HG03469 (cell line): ENCODE results near the gene MRGPRX3.
A peak's percentile ranks its signal among the peaks of the same experiment; 100 is the strongest.
"Not testable (repeated sequence)": the region's sequence is repeated elsewhere in the genome, so short reads cannot be mapped to it uniquely, and the experiment has no call there.

Source experiments
- ATAC-seq: cut with Tn5 transposase; IDR thresholded peaks from one replicate; pipeline ENCODE4 v1.9.1; 2021; ENCODE audit warnings: mild to moderate bottlenecking, moderate library complexity, moderate number of reproducible peaks; ENCODE audit not compliant: unreplicated experiment

The MRGPRX3 gene

DNA sequence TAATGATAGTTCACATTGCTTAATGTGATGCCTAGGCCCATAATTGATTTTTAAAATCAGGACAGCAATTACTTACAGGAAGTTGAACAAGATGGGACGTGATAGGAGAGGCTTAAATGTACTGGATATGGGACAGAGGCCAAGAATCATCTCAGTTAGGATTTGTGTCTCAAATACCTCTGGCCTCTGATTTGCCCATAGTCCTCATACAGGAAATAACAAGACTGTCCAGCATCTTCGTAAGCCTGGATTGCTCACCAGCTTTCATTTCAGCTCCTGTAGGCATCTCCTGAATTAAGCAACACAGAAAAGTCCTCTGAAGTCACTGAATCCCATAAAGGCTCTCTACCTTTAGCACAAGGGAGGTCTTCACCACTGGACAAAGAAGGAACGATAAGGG, at the start of gene MRGPRX3:
MRGPRX3 (plus strand) TSS at position 231 of the 400 bp plus-strand sequence. CDS start 4,632 bp downstream, outside the sequence.
- ATAC-seq, result no peak

DNA sequence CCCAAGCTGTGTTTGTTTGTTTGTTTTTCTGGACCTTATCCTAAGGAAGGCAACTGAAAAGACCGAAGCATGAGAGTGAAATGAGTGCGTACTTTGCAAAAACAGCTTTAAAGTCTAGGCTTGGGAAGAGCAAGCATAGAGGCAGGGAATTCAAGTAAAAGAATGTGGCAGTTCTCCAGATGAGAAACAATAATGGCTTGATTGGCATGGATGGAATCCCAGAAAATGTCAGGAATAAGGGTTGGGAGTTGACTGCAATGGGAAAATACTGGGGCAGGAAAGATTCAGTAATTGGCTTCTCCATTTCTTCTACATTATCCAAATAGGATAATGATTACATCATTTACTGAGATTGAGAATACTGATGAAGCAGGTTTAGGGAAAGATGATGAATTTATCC, 44.0 kb upstream of the MRGPRX3 start:
- ATAC-seq, result no peak

DNA sequence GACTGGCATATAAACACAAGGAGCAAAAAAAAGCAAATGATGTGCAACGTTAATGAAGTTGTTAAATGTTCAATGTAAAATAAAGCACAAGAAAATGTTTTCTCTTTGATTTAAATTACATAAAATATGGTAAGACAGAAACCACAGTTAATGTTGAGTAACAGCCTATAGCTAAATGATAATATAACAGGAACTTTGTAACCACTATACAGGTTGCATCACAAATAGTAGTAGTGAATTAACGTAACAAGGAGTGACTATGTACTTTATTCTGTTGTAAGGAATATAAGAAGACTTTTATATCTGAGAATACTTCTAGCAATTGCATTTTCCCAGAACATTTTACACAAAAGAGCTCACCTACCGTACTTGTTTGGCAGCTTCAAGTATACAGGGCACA, 43.4 kb upstream of the MRGPRX3 start:
- ATAC-seq, result no peak

DNA sequence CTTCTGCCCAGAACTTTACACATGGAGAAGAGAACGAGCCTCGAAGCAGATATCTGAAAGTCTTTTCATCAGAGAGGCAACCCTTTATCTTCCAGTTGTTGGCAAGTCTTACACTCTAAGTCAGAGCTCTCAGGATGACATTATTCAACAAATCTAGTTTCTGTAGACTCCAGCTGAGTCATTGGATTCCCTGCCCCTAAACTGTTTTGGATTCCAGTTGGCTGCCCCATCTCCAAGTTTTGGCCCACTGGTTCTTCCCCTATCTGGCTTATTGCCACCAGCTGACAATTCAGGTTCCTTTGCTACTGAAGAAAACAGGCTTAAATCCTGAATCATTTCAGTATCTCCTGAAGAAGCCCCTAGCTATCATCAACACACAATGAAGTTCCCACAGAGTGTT, 40.6 kb upstream of the MRGPRX3 start:
- no peak for ATAC-seq

DNA sequence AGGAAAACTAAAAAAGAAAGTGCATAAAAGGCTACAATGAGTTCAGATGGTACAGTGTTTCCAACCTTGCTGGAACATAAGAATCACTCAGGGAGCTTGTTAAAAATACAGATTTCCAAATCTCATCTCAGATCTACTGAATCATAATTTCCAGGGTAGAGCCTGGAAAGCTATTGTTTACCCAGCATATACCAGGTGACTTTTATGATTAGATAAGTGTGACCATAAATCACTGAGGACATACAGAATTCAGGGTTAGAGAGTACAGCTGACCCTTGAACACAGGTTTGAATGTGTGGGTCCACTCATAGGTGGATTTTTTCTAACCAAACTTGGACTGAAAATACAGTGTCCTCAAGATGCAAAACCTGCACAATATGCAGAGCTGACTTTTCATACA, 38.4 kb upstream of the MRGPRX3 start:
- no peak for ATAC-seq

DNA sequence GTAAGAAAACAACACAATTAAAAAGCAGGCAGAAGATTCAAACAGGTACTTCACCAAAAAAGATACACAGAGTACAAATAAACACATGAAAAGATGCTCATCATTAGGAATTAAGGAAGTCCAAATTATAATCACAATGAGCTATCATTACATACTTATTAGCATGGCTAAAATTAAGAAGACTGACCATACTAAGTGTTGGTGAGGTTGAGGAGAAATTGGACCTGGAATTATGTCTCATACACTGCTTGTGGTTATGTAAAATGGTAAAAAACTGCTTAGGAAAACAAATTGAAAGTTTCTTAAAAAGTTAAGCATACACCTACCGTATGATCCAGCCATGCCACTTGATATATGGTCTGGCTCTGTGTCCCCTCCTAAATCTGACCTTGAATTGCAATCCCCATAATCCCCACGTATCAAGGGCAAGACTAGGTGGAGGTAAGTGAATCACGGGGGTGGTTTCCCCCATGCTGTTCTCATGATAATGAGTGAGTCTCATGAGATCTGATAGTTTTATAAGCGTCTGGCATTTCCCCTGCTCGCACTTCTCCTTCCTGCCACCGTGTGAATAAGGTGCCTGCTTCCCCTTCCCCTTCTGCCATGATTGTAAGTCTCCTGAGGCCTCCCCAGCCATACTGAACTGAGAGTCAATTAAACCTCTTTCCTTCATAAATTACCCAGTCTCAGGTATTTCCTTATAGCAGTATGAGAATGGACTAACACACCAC, 31.3 kb upstream of the MRGPRX3 start:
- ATAC-seq, result no peak

DNA sequence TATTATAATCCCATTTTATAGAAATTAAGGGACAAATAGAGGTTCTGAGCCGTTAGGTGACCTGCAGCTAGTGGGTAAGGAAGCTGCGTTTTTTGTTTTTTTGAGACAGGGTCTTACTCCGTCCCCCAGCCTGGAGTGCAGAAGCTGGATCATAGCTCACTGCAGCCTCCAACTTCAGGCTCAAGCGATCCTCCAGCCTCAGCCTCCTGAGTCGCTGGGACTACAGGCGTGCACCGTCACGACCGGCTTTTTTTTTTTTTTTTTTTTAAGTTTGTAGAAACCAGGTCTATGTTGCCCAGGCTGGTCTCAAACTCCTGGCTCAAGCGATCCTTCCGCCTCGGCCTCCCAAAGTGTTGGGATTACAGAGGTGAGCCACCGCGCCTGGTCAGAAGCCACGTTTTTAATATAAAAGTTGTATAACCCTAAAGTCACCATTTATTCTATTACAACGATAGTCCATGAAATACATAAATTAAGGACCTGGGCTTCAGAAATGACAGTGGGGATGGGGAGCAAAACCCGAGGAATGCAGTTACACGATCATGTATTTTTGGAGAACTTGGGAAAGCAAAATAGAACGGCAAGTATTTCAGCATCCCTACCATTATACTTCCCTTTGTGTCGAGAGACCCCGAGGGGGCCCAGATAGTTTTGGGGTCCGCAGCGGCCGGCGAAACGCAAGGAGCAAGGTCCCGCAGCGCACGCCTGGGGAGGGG, 27.1 kb upstream of the MRGPRX3 start:
- no peak for ATAC-seq

DNA sequence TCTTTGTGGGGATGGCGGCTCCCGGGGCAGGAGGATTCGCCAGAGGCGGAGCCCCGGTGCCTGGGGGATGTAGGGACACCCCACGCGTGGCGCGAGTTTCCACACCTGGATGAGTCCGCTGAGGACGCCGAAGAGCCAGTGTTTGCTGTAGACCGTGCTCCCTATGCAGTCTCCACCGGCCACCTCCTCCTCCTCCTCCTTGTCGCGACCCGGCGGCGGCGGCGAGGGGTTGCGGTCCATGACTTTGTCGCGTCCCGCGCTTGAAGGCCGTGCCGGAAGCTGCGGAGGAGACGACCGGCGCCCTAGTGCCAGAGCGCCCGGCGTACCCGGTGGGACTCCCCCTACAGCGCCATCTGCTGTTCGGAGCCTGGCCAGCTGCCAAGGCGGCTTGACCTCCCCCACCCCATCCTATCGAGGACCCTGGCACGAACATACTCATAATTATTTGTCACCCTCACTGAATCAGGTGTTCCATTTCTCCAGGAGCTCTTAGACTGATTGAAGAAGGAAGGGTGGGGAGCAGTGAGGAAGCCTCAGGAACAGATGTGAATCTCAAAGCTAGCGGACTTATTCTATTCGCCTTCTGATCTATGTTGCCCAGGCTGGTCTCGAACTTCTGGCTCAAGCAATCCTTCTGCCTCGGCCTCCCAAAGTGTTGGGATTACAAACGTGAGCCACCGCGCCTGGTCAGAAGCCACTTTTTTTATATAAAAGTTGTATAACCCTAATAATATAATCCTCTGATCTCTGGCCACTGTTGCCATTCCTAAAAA, 26.4 kb upstream of the MRGPRX3 start, which contains the start of gene SAAL1:
SAAL1 (minus strand) TSS at position 281 of the 773 bp plus-strand sequence; CDS start at position 240, 41 bp downstream.
- peak; percentile 87 for ATAC-seq

DNA sequence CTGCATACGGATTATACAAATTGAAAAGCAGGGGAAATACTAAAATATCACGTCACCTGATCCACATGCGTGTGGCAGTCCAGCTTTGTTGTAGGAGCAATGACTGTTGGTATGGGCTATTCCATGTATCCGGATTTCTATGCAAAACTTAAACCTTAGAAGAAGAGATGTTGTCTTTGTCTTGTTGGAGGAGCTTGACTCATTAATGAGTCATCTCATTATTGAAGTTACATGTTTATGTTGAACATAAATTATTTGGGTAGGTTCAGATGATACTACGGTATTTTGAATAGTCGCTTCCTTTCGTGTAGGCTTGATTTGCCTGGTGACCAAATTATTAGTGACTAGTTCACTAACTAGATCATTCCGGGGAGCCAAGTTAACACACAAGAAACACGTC, 25.7 kb upstream of the MRGPRX3 start:
- no peak for ATAC-seq

DNA sequence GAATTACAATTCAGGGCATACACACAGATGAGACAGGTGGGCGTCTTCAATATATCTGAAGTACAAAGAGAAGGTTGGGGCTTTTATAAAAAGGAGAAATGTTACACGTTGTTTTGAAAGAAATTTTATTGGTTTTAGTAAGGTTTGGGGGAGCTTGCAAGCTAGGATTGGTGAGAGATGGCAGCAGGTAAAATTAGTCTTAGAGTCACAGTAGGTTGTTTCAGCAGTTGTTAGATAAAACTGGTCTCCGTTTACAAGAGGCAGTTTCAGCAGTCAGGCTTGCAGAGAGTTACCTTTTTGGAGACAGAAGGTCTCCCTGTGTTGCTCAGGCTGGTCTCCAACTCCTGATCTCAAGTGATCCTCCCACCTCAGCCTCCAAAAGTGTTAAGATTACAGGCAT, 24.1 kb upstream of the MRGPRX3 start:
- no peak for ATAC-seq

DNA sequence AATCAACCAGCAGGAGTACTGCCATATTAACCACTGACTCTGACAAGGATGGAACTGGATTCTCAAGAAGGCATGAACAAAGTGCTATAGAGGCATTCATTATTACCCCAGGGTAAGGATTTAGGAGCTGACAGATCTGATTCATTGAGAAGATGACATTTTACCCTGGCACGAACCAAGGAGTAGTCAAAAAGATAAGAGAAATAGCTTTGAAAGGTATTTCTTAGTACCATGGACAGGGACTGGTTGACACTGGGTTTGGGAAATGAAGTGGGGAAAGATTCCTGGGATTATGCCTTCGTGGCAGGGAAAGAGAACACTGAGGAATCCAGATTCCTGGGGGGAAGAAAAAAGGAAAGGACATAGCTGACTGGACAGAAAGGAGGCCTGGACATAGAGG, 21.4 kb upstream of the MRGPRX3 start:
- ATAC-seq, result no peak

DNA sequence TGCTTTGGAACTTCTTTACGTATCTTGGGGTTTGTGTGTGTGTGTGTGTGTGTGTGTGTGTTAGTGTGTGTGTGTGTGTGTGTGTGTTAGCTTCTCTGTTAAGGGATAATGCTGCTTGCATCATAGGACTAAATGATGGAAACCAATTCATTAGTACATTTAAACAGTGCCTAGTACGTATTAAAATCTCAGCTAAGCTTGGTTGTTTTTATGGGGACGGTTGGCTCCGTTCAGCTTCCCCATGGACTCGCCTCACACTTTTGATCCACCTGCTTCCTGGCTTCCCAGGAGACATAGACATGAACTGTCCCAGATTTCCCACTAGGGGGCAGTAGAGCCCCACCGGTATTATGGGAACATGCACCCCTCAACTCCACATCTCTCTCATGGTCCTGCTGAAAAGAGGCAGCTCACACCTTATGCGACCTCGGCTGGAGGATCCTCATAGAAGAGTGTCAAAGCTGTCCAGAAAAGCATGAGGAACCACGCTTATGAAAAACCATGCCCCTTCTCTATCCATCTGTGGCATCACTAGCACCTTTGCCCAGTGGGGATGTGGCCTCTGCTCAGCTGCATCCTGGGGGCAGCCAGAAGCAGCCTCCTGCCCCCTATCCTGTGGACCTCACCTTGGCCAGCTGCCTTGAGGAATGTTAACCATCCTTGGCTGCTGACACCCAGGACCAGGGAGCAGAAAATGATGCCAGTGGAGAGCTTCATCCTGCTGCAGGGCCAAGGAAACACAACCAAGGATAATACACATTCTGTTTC, 16.8 kb upstream of the MRGPRX3 start:
- ATAC-seq, result peak; percentile 68

DNA sequence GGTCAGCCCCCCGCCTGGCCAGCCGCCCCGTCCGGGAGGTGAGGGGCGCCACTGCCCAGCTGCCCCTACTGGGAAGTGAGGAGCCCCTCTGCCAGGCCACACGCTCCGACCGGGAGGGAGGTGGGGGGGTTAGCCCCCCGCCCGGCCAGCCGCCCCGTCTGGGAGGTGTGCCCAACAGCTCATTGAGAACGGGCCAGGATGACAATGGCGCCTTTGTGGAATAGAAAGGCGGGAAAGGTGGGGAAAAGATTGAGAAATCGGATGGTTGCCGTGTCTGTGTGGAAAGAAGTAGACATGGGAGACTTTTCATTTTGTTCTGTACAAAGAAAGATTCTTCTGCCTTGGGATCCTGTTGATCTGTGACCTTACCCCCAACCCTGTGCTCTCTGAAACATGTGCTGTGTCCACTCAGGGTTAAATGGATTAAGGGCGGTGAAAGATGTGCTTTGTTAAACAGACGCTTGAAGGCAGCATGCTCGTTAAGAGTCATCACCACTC, 11.0 kb upstream of the MRGPRX3 start:
- ATAC-seq, result not testable (repeated sequence)

DNA sequence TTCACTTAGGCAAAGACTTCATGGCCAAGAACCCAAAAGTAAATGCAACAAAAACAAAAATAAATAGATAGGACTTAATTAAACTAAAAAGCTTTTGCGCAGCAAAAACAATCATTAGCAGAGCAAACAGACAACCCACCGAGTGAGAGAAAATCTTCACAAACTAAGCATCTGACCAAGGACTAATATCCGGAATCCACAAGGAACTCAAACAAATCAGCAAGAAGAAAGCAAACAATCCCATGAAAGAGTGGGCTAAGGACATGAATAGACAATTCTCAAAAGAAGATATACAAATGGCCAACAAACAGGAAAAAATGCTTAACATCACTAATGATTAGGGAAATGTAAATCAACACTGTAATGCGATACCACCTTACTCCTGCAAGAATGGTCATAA, 1.3 kb upstream of the MRGPRX3 start:
- ATAC-seq, result not testable (repeated sequence)

DNA sequence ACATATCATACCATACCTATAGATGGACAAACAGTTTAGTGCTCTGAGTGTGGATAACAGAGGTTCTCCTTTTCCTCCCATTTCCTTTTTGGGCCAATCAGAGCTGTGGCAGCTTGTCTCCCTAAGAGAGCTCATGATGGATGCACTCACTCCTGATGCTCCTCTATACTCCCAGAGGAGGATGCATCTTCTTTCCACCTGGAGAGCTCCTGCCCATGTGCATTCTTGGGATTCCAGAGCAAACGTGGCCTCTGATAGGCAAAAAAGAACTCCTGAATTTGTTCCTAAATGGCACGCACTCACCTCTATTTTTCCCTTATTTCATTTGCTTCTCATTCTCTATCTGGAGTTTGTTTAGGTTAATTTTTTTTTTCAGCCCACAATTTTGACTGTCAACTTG, 2.9 kb downstream of the MRGPRX3 start:
- ATAC-seq, result no peak

DNA sequence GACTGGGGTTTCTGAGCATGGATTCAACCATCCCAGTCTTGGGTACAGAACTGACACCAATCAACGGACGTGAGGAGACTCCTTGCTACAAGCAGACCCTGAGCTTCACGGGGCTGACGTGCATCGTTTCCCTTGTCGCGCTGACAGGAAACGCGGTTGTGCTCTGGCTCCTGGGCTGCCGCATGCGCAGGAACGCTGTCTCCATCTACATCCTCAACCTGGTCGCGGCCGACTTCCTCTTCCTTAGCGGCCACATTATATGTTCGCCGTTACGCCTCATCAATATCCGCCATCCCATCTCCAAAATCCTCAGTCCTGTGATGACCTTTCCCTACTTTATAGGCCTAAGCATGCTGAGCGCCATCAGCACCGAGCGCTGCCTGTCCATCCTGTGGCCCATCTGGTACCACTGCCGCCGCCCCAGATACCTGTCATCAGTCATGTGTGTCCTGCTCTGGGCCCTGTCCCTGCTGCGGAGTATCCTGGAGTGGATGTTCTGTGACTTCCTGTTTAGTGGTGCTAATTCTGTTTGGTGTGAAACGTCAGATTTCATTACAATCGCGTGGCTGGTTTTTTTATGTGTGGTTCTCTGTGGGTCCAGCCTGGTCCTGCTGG, 4.9 kb downstream of the MRGPRX3 start:
- ATAC-seq, result no peak

DNA sequence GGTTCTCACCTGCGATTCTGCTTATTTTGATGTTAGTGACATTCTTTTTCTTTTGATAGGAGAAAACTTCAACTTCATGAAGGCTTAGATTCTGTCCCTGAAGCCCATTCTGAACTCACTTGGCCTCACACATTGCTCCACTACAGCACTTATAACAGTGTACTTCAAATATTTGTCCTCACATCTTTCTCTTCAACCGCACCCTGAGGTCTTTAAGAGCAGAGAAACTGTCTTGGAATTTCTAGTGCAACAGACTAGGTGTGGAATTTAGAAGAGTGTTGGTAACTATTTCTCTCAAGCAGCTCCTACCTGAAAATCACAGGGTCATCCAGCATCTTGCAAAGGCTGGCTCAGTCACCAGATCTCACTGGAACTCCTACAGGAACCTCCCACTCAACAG, 7.8 kb downstream of the MRGPRX3 start:
- ATAC-seq, result no peak

DNA sequence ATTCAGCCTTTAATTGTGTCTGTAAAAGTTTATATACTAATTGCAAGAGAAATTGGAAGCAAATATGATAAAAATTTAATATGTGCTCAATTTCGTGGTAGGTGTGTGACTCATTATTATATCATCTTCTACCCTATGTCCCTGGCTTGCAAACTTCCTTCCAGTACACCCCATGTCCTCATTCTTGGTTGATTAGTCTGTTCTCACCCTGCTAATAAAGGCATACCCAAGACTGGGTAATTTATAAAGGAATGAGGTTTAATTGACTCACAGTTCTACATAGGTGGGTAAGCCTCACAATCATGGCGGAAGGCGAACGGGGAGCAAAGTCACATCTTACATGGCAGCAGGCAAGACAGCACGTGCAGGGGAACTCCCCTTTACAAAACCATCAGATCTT, 11.9 kb downstream of the MRGPRX3 start:
- ATAC-seq, result no peak

DNA sequence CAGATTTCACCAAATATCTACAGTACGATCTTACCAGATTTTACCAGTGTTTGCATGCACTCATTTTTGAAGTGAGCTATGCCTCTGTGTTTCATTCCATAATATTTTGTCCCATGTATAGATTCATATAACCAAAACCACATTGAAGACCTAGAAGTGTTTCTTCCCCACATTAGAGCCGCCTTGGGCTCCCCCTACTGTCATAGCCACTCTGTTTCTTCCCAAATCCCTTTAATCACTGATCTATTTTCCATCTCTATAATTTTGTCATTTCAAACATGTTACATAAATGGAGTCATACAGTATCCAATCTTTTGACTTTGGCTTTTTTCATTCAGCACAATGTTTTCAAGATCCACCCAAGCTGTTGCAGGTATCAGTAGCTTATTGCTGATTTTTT, 12.7 kb downstream of the MRGPRX3 start:
- no peak for ATAC-seq

DNA sequence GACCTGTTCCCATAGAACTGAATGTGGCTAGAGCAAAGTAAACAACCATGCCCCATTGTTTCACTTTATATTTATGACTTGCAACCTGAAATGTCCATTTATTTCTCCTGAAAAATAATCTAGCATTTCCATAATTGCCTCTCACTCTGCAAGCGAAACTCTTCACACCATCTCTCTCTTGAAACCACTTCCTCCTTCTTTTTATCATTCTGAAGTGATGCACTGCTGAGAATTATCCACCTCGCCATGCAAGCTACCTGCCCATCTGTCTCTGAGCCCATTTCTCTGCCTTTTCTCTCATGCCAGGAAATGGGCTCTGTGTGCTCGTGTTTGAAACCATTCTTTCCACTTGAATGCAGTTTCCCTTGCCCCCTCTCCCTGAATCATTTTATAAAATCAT, 13.5 kb downstream of the MRGPRX3 start:
- no peak for ATAC-seq
